ENCODE data around the gene WFDC8.

DNA sequence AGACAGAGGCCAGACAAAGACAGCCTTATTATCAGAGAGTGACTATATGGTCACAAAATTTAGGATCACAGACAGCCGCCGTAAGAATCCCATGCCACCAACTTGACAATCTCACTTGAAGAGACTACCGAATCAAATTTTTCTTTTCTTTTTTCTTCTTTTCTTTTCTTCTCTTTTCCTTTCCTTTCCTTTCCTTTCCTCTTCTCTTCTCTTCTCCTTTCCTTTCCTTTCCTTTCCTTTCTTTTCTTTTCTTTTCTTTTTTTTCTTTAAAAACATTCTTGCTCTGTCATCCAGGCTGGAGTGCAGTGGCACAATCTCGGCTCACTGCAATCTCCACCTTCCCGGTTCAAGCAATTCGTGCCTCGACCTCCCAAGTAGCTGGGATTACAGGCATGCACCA is 30.7 kb downstream of the WFDC8 start:
- TF ChIP-seq POLR2A (IDR thresholded peaks at IDR 0.05) = no peak
- TF ChIP-seq, protein P1, sequence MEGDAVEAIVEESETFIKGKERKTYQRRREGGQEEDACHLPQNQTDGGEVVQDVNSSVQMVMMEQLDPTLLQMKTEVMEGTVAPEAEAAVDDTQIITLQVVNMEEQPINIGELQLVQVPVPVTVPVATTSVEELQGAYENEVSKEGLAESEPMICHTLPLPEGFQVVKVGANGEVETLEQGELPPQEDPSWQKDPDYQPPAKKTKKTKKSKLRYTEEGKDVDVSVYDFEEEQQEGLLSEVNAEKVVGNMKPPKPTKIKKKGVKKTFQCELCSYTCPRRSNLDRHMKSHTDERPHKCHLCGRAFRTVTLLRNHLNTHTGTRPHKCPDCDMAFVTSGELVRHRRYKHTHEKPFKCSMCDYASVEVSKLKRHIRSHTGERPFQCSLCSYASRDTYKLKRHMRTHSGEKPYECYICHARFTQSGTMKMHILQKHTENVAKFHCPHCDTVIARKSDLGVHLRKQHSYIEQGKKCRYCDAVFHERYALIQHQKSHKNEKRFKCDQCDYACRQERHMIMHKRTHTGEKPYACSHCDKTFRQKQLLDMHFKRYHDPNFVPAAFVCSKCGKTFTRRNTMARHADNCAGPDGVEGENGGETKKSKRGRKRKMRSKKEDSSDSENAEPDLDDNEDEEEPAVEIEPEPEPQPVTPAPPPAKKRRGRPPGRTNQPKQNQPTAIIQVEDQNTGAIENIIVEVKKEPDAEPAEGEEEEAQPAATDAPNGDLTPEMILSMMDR (IDR thresholded peaks at IDR 0.05) = no peak
